GM23338 (cell line): ENCODE results near the gene ZNF580. TPM values are rescaled to one million over a fixed set of nuclear protein-coding genes. Genes with fewer than 3 reads are reported as not detected.

ENCODE experiments used
- ATAC-seq: fragments of 200-7000 bp; cut with Tn5 transposase; 3 replicates; pipeline ENCODE4 v1.9.1; 2020
- DNase-seq: peaks from one replicate; pipeline ENCODE4 v3.0.0-alpha.2; 2015; ENCODE audit warnings: low spot score
- H2AFZ ChIP-seq: fragments of 200-600 bp; sonication (generic); 2 replicates; pipeline ENCODE4 v1.8.0; 2016; ENCODE audit warnings: antibody characterized with exemption, mild to moderate bottlenecking, moderate library complexity
- H3F3A ChIP-seq: fragments of 200-600 bp; sonication (generic); replicated peaks from 2 replicates; pipeline ENCODE4 v1.8.0; 2017; ENCODE audit warnings: antibody characterized with exemption, mixed run types, low read depth
- H3K27ac ChIP-seq: fragments of 200-600 bp; sonication (generic); 2 replicates; pipeline ENCODE4 v1.6.1; 2016; ENCODE audit warnings: low read depth
- H3K27me3 ChIP-seq: fragments of 200-600 bp; sonication (generic); 2 replicates; pipeline ENCODE4 v1.8.0; 2016; ENCODE audit warnings: mild to moderate bottlenecking, mixed run types, moderate library complexity; ENCODE audit not compliant: insufficient read depth
- H3K36me3 ChIP-seq: fragments of 200-600 bp; sonication (generic); 2 replicates; pipeline ENCODE4 v1.8.0; 2016; ENCODE audit warnings: mild to moderate bottlenecking; ENCODE audit not compliant: insufficient read depth
- H3K4me1 ChIP-seq: fragments of 200-600 bp; sonication (generic); 2 replicates; pipeline ENCODE4 v1.8.0; 2016; ENCODE audit warnings: mild to moderate bottlenecking, moderate library complexity; ENCODE audit not compliant: insufficient read depth
- H3K4me2 ChIP-seq: fragments of 200-600 bp; sonication (generic); 2 replicates; pipeline ENCODE4 v1.7.1; 2017; ENCODE audit warnings: mixed run types
- H3K4me3 ChIP-seq: fragments of 200-600 bp; sonication (generic); 2 replicates; pipeline ENCODE4 v1.6.1; 2016; ENCODE audit warnings: mixed run types
- H3K79me2 ChIP-seq: fragments of 200-600 bp; sonication (generic); replicated peaks from 2 replicates; pipeline ENCODE4 v1.8.0; 2017; ENCODE audit warnings: mild to moderate bottlenecking; ENCODE audit not compliant: insufficient read depth
- H3K9me2 ChIP-seq: fragments of 200-600 bp; sonication (generic); 2 replicates; pipeline ENCODE4 v1.8.0; 2017; ENCODE audit not compliant: insufficient read depth
- H4K20me1 ChIP-seq: fragments of 200-600 bp; sonication (generic); replicated peaks from 2 replicates; pipeline ENCODE4 v1.8.0; 2017; ENCODE audit warnings: mild to moderate bottlenecking; ENCODE audit not compliant: insufficient read depth
- H3K27ac Mint-ChIP-seq: 2 replicates; pipeline ENCODE4 v1.8.0; 2020; ENCODE audit warnings: inconsistent platforms, mild to moderate bottlenecking, moderate library complexity, mixed read lengths
- H3K27me3 Mint-ChIP-seq: 3 replicates; pipeline ENCODE4 v1.8.0; 2022; ENCODE audit warnings: low read depth, mild to moderate bottlenecking, moderate library complexity, mixed read lengths, inconsistent platforms; ENCODE audit not compliant: insufficient read depth, poor library complexity
- H3K36me3 Mint-ChIP-seq: 3 replicates; pipeline ENCODE4 v1.8.0; 2021; ENCODE audit warnings: low read depth, mild to moderate bottlenecking, inconsistent platforms, moderate library complexity, mixed read lengths
- H3K4me1 Mint-ChIP-seq: 3 replicates; pipeline ENCODE4 v1.8.0; 2020; ENCODE audit warnings: mild to moderate bottlenecking, inconsistent platforms, mixed read lengths
- H3K4me3 Mint-ChIP-seq: 3 replicates; pipeline ENCODE4 v1.8.0; 2021; ENCODE audit warnings: moderate library complexity, mild to moderate bottlenecking, inconsistent platforms, mixed read lengths
- H3K9me3 Mint-ChIP-seq: 3 replicates; pipeline ENCODE4 v1.8.0; 2020; ENCODE audit warnings: moderate library complexity, mild to moderate bottlenecking, inconsistent platforms, mixed read lengths
- CREB1 ChIP-seq: fragments of 250-450 bp; sonication (Bioruptor Pico); IDR thresholded peaks from 2 replicates; pipeline ENCODE4 v1.5.0; 2020; ENCODE audit warnings: low read depth, mild to moderate bottlenecking, moderate library complexity
- EZH2 ChIP-seq: fragments of 200-600 bp; sonication (generic); IDR thresholded peaks from one replicate; pipeline ENCODE4 v1.8.0; 2017; ENCODE audit warnings: antibody characterized with exemption, mild to moderate bottlenecking, low read depth; ENCODE audit not compliant: unreplicated experiment
- EZH2phosphoT487 ChIP-seq: fragments of 200-600 bp; sonication (generic); IDR thresholded peaks from one replicate; pipeline ENCODE4 v1.8.1; 2018; ENCODE audit warnings: antibody characterized with exemption; ENCODE audit not compliant: unreplicated experiment
- NANOG ChIP-seq: IDR thresholded peaks from 2 replicates; pipeline ENCODE4 v1.6.1; 2016; ENCODE audit warnings: antibody characterized with exemption, borderline replicate concordance
- POLR2AphosphoS5 ChIP-seq: IDR thresholded peaks from 2 replicates; pipeline ENCODE4 v1.6.1; 2016; ENCODE audit warnings: antibody characterized with exemption, low read depth
- STAT1 ChIP-seq: IDR thresholded peaks from one replicate; pipeline ENCODE4 v1.6.1; 2016; ENCODE audit warnings: antibody characterized with exemption; ENCODE audit not compliant: unreplicated experiment
- ZNF114 ChIP-seq: fragments of 250-450 bp; sonication (Bioruptor Pico); IDR thresholded peaks from 2 replicates; pipeline ENCODE4 v1.5.0; 2020; ENCODE audit warnings: mild to moderate bottlenecking, moderate library complexity
- ZNF331 ChIP-seq: fragments of 250-450 bp; sonication (Bioruptor Pico); IDR thresholded peaks from 2 replicates; pipeline ENCODE4 v1.5.0; 2020; ENCODE audit warnings: low read depth, mild to moderate bottlenecking, moderate library complexity
- polyA plus RNA-seq: library from polyadenylated mRNA; unstranded; fragments of >200 nt; fragmentation: Nextera tagmentation; extraction: Ambion mirVana; gene quantifications from 2 replicates; pipeline ENCODE4 v1.2.1, GENCODE V29; 2016
- total RNA-seq: library from RNA; depleted of rRNA; stranded (reverse); fragments of >200 nt; shearing (Covaris generic); gene quantifications from 2 replicates; pipeline ENCODE4 v1.2.3, GENCODE V29; 2014
- TF ChIP-seq, protein P1 (sequence below): IDR thresholded peaks from 2 replicates; pipeline ENCODE4 v1.6.1; 2016; ENCODE audit warnings: antibody characterized with exemption
- TF ChIP-seq, protein P2 (sequence below): IDR thresholded peaks from one replicate; pipeline ENCODE4 v1.6.1; 2018; ENCODE audit warnings: antibody characterized with exemption; ENCODE audit not compliant: unreplicated experiment
- TF ChIP-seq, protein P3 (sequence below), 2 experiments: fragments of 200-600 bp in 1 of 2; sonication (generic) in 1 of 2; conservative IDR thresholded peaks; 2 replicates each; pipeline versions ENCODE4 v1.5.1 to v1.6.1; 2016 to 2017; ENCODE audit warnings: antibody characterized with exemption in 2 of 2, low read depth in 2 of 2, mild to moderate bottlenecking in 2 of 2, moderate library complexity in 1 of 2

Gene ZNF580
- total and polyA plus RNA-seq, 2 experiments from 2014 or later = 18.7 to 23.6 TPM

DNA sequence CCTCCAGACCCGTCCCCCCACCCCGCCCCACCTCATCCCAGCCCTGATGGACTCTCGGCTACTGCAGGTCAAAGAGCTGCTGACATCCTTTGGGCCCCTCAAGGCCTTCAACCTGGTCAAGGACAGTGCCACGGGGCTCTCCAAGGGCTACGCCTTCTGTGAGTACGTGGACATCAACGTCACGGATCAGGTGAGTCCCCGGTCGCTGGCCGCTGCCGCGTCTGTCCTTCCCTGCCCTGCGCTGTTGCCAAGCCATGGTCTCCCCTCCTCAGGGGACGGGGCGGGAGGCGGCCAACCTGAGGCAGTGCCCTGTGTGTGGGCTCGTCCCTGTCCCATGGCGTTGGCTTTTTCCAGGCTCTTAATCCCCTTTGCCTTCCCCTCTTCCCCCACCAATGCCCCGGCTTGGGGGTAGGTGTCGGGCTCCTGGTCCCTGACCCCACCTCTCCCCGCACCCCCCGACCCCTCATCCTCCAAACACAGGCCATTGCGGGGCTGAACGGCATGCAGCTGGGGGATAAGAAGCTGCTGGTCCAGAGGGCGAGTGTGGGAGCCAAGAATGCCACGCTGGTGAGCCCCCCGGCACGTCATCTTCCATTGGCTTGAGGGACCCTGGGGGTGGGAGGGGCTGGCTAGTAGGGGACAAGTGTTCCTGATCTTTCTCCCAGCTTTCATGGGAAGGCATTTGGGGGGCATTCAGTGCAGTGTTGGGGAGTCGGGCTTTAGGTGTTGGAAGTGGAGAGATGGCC is 28.0 kb downstream of the ZNF580 start:
- Mint-ChIP-seq H3K27ac (no peak overlapping the region), H3K36me3 (peaks cover 92% of the 10 kb centered on the region), H3K9me3 (peaks cover 5% of the 10 kb centered on the region; the same call in 1 of the 3 replicates), H3K4me1 (peaks cover 28% of the 10 kb centered on the region), H3K27me3 (peaks cover 40% of the 10 kb centered on the region), H3K4me3 (no peak overlapping the region)
- Histone ChIP-seq H3K9me2 (no peaks in the 10 kb centered on the region), H3K4me2 (no peak overlapping the region), H3K4me3 (no peak overlapping the region), H3K4me1 (peaks cover 20% of the 10 kb centered on the region), H2AFZ (no peak overlapping the region), H3F3A (peaks cover 38% of the 10 kb centered on the region), H3K36me3 (peaks cover 24% of the 10 kb centered on the region), H3K27ac (no peak overlapping the region), H4K20me1 (peaks cover 39% of the 10 kb centered on the region), H3K79me2 (peaks cover 78% of the 10 kb centered on the region), H3K27me3 (no peaks in the 10 kb centered on the region)
- DNase-seq (no peak), ATAC-seq (no peak)
- TF ChIP-seq, protein P1, sequence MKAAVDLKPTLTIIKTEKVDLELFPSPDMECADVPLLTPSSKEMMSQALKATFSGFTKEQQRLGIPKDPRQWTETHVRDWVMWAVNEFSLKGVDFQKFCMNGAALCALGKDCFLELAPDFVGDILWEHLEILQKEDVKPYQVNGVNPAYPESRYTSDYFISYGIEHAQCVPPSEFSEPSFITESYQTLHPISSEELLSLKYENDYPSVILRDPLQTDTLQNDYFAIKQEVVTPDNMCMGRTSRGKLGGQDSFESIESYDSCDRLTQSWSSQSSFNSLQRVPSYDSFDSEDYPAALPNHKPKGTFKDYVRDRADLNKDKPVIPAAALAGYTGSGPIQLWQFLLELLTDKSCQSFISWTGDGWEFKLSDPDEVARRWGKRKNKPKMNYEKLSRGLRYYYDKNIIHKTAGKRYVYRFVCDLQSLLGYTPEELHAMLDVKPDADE = no peak
- TF ChIP-seq, protein P2, sequence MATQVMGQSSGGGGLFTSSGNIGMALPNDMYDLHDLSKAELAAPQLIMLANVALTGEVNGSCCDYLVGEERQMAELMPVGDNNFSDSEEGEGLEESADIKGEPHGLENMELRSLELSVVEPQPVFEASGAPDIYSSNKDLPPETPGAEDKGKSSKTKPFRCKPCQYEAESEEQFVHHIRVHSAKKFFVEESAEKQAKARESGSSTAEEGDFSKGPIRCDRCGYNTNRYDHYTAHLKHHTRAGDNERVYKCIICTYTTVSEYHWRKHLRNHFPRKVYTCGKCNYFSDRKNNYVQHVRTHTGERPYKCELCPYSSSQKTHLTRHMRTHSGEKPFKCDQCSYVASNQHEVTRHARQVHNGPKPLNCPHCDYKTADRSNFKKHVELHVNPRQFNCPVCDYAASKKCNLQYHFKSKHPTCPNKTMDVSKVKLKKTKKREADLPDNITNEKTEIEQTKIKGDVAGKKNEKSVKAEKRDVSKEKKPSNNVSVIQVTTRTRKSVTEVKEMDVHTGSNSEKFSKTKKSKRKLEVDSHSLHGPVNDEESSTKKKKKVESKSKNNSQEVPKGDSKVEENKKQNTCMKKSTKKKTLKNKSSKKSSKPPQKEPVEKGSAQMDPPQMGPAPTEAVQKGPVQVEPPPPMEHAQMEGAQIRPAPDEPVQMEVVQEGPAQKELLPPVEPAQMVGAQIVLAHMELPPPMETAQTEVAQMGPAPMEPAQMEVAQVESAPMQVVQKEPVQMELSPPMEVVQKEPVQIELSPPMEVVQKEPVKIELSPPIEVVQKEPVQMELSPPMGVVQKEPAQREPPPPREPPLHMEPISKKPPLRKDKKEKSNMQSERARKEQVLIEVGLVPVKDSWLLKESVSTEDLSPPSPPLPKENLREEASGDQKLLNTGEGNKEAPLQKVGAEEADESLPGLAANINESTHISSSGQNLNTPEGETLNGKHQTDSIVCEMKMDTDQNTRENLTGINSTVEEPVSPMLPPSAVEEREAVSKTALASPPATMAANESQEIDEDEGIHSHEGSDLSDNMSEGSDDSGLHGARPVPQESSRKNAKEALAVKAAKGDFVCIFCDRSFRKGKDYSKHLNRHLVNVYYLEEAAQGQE = no peak
- TF ChIP-seq EZH2phosphoT487 (no peak), EZH2 (no peak), STAT1 (no peak), ZNF331 (CRISPR knock-in tag) (no peak), POLR2AphosphoS5 (no peak), ZNF114 (no peak), NANOG (no peak), CREB1 (CRISPR knock-in tag) (no peak)
- TF ChIP-seq, protein P3, sequence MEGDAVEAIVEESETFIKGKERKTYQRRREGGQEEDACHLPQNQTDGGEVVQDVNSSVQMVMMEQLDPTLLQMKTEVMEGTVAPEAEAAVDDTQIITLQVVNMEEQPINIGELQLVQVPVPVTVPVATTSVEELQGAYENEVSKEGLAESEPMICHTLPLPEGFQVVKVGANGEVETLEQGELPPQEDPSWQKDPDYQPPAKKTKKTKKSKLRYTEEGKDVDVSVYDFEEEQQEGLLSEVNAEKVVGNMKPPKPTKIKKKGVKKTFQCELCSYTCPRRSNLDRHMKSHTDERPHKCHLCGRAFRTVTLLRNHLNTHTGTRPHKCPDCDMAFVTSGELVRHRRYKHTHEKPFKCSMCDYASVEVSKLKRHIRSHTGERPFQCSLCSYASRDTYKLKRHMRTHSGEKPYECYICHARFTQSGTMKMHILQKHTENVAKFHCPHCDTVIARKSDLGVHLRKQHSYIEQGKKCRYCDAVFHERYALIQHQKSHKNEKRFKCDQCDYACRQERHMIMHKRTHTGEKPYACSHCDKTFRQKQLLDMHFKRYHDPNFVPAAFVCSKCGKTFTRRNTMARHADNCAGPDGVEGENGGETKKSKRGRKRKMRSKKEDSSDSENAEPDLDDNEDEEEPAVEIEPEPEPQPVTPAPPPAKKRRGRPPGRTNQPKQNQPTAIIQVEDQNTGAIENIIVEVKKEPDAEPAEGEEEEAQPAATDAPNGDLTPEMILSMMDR (conservative IDR thresholded peaks at IDR 0.05; ENCODE audit: low read depth in 2 of 2) = no peak
